ENCODE measurements around the gene LEFTY1.

LEFTY1 gene

DNA sequence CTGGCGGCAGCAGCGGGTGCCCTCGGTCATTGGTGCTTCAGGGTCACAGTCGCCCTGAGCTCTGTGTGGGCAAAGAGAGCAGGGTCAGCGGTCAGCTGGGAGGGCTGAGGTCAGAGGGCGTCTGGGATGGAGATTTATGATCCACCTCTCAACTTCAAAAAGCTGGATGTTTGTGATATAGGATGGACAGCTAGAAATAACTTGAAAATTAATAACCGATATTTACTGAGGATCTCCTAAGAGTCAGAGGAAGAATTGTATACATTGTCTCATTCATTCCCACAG lies 2.0 kb downstream of the LEFTY1 start:
- no peak for DNase-seq

DNA sequence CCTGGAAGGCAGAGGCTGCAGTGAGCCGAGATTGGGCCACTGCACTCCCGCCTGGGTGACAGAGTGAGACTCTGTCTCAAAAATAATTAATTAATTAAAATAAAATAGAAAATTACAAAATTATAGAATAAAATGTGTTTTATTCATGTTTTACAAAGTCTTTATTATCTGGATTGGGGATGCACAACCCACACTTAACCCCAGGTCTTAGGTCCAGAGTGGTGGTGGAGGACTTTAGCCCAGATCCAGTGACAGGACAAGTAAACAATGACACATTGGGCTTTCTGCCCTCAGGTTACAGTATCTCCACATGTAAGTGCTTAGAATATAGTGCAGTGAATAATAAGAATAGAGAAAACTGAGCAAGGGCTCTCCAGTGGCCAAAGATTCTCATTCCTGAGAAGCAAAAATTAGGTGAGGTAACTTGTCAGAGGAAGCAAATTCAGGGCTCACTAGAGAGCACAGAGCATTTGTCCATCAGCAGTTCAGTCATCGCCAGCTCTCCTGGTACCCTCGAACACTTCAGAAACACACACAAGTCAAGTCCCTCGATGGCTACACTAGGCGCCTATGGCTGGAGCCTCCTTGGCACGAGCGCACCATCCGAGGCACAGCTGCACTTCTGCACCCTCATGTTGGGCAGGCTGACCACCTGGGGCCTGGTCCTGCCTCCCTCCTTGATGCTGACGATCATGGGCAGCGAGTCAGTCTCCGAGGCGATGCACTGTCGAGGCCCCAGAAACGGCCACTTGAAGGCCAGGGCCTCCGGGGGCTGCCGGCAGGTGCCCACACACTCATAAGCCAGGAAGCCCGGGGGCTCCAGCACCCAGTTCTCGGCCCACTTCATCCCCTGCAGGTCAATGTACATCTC lies 2.6 kb downstream of the LEFTY1 start:
- DNase-seq: no peak

DNA sequence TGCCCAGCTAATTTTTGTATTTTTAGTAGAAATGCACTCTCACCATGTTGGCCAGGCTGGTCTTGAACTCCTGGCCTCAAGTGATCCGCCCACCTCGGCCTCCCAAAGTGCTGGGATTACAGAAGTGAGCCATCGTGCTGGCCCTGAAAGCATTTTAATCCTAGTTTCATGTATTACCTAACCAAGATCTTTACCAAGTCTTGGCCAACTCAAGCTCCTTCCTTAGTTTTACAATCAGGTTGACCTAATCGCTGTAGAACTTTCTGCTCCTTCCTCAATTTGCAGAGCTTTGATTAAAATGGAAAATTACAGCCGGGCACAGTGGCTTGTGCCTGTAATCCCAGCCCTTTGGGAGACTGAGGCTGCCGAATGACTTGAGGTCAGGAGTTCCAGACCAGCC lies 3.6 kb downstream of the LEFTY1 start:
- DNase-seq: no peak

DNA sequence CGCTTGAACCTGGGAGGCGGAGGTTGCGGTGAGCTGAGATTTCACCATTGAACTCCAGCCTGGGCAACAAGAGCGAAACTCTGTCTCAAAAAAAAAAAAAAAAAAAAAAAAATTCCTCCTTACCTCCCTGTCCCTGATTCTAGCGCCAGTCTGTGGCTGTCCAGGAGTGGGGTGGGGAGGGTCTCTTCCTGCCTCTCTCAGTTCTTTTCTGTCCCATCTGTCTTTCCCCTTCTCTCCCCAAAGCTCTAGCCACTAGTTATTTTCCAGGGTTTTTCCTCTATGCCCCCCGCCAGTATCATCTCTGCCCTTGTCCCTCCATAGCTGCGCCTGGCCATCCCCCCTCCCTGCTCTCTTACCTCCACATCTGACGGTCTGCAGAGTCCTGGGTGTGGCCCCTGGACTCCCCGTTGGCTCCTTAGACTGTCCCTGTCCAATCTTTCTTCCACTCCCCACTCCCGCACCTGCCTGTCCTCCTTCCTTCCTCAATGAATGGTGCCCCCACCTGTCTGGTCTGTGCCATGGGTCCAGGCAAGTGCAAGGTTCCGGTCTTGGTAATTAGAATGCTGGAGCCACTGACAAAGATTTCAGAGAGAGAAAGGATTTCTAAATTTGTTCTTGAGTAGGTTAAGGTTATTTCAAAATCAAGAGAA lies 5.2 kb downstream of the LEFTY1 start:
- no peak for DNase-seq

DNA sequence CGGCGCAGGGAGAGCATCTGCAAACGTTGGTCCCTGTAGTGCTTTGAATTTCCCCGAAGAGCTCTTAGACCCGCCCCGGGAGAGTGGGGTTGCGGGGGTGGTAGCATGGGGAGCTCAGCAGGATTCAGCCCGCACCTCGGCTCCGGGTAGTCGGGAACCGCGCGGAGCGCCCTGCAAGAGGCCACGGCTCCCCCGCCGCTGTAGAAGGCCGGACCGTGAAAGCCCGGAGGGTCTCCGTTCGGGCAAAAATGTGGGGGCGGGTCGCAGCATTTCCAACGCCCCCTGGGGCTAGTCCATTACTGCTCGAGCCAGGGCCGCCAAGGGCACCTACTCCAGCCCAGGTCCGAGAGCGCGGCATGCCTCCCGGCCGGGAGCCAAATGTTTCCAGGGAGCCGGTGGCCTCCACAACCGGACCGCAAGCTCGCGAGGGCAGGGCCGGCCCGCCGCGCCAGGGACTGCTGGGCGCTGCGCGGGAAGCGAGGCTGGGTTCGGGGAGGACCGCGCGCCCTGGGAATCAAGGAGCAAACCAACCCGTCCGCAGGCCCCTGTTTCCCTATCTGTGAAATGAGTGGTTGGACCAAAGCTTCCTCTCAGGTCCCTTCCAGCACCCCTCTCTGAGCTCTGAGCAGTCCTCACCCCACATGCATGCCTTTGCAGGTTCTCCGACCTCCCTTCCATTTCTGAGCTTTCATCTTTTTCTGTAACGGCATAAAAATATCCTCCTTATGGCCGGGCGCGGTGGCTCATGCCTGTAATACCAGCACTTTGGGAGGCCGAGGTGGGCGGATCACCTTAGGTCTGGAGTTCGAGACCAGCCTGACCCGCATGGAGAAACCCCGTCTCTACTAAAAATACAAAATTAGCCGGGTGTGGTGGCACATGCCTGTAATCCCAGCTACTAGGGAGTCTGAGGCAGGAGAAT lies 6.0 kb downstream of the LEFTY1 start:
- DNase-seq: peak; percentile 33

DNA sequence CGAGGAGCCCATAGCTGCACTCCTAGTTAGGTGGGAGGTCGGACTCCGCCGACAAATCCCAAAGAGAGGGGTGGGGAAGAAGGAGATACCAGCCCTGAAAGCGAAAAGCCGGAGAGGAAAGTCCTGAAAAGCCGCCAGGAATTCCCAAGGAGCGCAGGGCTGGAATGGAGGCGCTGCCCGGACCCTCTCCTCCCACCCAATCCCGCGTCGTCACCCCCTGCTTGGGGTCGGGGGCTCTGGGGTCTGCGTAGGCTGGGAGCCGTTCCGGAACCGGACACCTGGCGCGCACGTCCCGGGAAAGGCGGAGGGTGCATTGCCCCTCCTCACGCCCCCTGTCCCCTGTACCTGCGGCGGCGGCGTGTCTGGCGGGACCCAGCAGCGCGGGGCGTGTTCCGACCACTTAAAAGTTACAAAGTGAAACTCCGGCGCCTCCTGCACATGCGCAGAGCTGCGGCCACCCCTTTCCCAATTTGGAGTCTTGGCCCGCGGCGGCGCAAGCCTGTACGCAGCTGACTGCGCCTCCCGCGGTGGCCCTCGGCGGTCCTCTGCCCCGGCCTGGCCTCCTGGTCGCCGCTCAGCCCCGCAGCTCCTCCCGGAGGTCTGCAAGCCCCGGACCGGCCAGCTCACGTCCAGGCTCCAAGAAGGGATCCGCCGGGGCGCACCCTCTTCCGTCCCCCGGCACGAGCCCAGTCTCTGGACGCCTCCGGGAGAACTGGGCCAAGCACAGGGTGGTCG lies 6.8 kb downstream of the LEFTY1 start, which contains the start of gene TMEM63A:
TMEM63A (minus strand) TSS at position 422 of the 735 bp plus-strand sequence. CDS start 4,800 bp downstream, outside the sequence.
- DNase-seq: peak; percentile 89

DNA sequence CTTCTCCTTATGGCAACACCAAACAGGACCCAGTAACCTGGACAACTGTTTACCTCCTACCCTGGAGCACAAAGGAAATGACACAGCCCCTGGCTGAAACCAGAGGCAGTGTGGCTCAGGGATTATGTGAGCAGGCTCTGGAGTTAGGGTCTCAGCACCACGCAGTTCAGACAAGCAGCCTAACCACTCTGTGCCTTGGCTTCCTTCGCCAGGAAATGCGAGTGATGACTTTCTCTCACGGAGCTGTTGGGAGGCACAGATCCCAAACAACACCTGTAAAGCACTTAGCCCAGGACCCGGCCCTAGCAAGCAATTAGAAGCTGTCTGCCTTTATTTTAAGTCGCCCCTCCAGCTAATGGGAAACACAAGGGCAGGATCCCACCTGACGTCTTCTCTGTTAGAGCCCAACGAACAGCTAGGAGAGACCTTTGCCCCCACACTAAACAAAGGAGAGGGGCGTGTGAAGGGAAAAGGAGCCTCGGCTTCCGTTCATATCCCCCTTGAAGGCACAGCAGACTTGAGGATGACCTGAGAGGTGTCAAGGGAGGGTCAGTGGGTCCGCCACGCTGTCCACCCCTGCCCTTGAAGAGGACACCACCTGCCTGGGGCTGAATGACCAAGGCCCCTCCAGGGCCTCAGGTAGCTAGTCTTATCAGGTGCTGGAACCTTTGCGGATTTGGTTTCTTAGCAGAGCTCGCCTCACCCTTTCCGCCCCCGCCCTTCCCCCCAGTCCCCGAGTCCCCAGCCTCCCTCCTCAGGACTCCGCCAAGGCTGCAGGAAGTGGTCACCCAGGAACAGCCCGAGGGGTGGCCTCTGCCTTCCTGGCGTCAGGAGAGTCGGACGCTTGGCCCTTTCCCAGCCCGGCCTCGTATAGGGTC lies 7.6 kb downstream of the LEFTY1 start:
- DNase-seq: peak; percentile 58

DNA sequence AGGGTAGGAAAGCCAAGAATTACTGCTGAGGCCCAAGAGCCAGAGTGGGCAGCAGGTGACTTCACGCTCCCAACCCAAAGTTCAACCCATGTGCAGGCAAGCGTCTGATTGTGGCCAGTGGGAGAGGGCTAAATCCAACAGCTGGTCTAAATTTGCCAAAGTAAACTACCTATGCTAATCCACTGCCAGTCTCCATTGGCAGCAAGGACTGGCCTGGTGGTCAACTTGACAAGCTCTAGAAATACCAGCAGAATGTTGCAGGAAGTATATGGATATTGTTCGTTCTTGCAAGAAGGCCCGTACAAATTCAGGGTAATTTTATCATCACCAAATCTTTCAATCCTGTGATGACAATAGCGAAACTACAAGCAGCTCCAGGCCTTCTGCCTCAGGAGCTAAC lies 8.3 kb downstream of the LEFTY1 start:
- no peak for DNase-seq

DNA sequence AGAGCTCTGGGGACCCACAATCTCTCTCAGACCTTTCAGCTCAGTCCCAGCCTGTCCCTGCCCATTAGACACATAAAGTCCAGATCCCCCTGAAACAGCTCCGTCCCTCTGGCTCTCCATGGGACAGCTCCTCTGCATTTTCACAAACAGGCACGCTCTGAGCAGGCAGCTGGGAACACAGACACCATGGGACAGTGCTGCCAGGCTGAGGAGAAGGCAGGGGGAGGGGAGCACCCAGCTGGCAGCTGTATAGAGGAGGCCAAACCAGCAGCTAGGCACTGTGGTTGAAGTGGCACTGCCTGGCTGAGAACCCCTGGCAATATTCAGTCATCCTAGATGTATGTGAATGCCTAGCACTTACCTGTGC lies 8.7 kb downstream of the LEFTY1 start:
- DNase-seq: no peak

DNA sequence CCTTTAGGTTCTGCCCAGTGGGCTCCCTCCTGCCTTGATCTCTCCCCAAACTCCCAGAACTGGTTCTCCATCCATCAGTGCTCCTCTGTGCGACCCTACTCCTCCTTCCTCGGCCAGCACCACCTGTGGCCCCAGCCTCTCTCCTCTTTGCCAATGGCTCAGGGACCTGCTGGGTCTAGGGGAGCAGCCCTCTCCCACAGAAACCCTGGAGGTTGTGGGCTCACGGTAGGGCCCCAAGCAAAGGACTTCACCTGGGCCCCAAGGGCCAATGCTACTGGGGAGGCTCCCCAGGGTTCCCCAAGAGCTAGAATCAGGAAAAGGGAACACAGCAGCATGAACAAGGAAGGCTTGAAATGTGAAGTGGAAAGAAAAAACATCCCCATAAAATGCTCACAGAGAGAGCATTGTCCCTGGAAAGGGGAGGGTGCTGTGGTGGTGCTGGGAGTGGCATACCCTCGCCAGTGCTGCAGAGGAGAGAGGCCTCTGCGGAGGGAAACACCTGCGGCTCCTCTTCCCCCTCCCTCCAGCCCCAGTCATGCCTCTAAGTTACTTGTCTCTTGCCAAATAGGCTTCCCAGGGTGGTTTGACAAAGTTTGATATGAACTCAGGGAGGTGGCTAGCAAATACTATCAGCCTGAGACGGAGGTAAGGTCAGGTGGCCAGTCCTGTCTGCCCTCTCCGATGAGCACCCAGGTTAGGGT lies 9.3 kb downstream of the LEFTY1 start:
- DNase-seq: no peak

DNA sequence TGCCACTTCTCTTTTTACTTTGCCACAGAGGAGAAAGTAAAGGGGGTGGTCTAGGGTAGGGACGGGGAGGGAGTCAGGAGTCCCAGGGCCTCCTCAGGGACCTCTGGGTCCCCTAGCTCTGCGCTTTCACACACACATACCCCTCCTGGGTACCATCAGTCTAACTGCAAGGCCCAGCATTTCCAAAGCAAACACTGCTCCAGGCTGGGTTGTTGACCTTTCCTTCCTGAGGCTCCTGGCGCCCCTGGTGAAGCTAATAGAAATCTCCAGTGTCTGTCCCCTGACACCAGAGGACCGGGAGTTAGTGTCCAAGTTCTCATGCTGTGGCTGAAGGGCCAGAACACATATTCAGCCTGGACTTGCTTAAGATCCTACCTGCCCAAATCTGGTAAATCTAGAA lies 10.7 kb downstream of the LEFTY1 start:
- no peak for DNase-seq

DNA sequence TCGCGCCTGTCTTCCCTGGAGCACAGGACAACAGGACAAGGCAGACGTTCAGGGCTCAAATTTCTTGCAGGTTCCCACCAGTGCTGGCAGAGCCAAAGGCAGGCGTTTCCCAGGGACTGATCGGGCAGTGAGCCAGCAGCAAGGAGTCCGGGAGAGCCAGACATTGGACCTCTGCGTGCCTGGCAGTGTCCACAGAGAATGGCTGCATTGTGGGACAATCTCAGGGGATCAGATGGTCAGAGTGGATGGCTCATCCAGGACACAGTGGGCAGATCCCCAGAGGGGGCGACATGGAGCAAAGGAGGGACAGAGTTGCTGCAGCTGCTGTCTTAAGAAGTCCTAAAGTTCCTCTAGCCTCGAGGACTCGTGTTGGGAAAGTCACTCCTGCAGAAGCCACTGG lies 11.4 kb downstream of the LEFTY1 start:
- peak; percentile 34 for DNase-seq

DNA sequence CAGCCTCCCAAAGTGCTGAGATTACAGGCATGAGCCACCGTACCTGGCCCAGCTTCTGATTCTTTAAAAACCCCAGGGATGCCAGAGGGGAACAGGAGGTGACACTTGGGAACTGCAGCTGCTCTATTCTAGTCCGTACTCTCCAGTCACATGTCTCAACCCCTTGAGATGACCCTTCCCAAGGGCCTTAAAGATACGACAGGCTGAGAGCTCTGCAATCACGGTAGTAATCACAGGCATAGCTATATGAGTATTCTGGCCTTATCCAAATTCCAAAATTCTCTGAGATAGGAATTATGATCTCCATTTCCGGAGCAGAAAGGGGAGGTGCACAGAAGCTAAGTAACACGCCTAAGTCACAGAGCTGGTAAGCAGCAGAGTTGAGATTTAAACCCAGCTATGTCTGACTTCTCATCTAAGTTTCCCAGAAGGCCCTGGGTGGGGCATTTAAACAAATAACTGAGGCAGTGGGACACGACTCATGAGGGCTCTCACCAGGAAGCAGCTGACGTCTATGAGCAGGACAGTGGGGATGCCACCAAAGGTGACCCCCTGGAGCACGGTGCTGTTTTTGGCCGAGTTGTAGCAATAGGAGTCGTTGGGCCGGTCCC lies 11.9 kb downstream of the LEFTY1 start:
- DNase-seq: no peak

DNA sequence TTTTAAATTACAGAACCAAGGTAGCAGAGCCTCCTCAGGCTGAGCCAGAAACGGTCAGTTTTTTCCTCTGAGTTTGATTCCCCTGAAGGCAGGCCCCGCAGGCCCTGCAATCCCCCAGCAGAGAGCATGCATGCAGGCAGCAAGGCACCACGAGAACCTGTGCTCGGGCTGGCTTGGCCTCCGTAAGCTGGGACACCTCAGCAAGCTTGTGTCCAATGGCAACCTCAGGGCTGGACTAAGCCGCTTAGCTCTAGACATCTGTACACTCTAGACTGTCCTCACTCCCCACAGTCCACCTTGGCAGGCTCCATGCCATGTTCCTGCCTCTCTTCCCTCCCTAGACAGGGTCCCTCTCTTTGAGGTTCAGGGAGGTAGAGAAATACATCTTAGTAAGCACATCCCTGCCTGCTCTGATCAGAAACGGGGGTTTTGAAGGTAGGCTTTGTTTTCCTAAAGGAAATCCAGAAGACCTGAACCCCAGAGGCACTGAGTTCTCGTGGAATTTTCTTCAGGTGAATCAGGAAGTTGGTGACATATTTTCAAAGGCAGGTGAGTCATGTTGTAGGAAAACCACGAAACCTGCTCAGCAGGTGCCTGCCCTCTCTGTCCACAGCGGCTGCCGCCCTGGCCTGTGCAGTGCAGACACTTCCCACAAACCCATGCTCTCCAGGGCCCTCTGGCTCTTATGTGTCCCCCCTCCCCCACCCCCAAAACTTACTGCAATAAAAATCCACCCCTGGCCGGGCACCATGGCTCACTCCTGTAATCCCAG lies 13.7 kb downstream of the LEFTY1 start:
- DNase-seq: no peak

DNA sequence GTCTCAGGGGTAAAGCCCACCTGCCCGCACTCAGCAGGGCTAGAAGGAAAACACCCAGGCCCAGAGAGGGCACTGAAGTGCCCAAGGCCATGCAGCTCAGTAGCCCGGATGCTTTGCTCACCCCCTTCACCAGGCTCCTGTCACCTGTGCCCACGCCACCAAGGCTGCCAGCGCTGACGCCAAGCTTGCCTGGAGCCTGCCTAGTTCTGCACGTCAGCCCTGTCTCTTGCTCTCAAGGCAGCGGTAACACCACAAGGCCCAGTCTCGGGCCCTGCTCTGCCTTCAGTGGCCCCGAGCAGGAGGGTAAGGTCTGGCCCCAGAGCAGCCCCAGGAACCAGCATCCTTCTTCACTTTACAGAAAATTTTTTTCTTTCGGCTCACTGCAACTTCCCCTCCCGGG lies 14.5 kb downstream of the LEFTY1 start:
- no peak for DNase-seq

DNA sequence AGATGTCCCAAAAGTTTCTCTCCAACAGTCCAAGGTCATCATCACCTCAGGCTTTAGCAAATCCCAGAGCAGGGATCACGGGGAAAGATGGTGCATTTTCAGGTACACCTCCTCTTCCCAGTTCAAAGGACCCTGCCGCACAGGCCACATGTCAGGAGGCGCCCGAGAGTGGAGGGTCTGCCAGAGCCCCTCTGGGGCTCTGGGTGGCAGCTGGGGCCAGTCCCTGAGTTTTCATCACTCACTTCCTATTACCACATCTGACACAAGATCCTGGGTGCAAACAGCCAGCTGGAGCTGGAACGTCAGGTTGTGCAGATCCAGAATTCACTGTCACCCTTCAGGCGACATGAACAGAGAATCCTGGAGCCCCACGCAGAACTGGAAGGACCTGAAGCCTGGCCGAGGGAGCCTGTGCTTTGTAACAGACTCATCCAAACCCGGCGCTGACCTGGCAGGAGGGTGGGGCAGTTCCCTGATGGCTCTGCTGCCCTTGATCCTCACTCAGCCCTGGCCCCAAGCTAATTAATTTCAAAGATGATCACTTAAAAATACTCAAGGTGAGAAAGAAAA lies 15.6 kb downstream of the LEFTY1 start:
- no peak for DNase-seq

DNA sequence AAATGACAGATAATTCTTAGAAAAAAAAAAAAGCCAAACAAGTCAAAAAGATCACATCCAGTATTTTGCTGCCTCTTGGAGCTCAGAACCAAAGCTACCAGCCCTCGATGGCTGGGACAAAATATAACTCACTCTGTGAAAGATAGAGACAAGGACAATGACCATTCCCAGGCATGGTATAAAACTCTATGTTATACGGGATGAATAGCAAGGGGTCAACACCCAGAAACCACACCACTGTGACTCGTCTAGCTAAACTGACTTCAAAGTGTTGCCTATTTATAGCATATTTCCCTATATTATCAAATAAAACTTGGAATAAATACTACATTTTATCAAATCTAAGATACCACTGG lies 16.9 kb downstream of the LEFTY1 start:
- DNase-seq: no peak

DNA sequence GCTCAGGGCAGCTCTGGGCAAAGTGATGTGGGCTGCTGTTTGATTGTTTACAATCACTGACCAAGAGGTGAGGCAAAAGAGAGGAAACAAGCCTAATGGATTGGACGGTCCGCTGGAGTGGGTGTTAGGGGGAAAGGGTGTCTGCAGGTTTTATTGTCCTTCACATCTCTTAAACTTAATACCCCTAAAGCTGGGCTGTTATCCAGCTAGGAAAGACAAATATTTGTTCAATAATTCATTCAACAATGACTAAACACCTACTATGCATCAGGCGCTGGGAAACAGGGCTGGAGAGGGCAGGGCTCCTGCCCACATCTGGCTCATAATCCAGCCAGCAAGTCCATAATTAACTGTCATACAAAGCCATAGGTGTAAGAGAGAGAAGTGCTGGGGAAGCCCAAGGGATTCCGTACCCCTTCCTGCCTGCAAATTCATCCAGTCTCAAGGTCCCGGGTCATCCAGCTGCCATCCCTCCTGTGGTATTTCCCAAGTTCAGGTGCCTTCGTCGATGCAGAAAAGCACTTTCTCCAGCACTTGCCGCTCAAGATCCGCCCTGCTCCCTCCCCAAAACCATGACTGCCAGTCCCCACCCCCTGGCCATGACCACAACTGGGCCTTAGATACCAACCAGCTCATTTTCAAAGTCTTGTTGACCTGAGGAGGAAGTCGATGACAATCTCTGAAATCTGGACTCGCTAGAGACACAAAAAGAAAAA lies 17.4 kb downstream of the LEFTY1 start:
- peak; percentile 33 for DNase-seq

DNA sequence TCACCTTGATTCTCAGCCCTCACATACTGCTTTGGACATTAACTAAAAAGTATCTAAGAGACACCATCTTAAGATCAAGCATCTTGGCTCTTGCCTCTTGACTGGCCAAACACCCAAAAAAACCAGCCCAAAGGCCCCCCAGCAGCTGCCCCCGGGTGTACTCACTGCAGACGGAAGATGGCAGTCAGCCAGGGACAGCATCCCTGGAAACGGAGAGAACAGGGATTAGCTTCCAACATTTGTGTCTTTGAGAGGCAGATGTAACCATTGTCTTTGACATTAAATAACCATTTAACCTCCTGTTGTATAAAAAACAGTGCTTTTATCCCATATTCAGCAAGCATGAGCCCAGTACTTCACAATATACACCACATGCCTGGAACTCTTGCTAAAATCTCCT lies 18.0 kb downstream of the LEFTY1 start:
- no peak for DNase-seq

All from activated CD4-positive, alpha-beta T cell treated with anti-CD3 and anti-CD28 coated beads, Interleukin-10, Interleukin-2, amounts not matched to agents 100 ng/mL and 50 ng/mL, durations not matched to agents 16 hours and 8 hours (primary cell).